Uterus (tissue), 2 donors: ENCODE results near the gene SART3.
A peak's percentile ranks its signal among the peaks of the same experiment; 100 is the strongest.

Experiments
- CTCF ChIP-seq, 4 experiments: fragments of 200-600 bp in 2 of 4; fragments of 450-650 bp in 2 of 4; sonication (generic) in 2 of 4; IDR thresholded peaks; one replicate each; pipeline ENCODE4 v1.5.1; 2016 to 2019; ENCODE audit warnings: antibody characterized with exemption in 4 of 4, mild to moderate bottlenecking in 2 of 4, moderate library complexity in 1 of 4
- POLR2A ChIP-seq, 2 donors: fragments of 450-650 bp; IDR thresholded peaks; one replicate each; pipeline ENCODE4 v1.6.1; 2016; ENCODE audit warnings: antibody characterized with exemption in 2 of 2, mild to moderate bottlenecking in 1 of 2, moderate library complexity in 1 of 2

GRCh38 chr12:108570743-108571608 lies 10.0 kb upstream of the SART3 start:
- TF ChIP-seq CTCF (IDR thresholded peaks at IDR 0.05), result peak in 3 of 4 experiments; percentile 35 to 58 (median 50)
- no peak for TF ChIP-seq POLR2A (IDR thresholded peaks at IDR 0.05)
